ENCODE data around the gene KRT35.

DNA sequence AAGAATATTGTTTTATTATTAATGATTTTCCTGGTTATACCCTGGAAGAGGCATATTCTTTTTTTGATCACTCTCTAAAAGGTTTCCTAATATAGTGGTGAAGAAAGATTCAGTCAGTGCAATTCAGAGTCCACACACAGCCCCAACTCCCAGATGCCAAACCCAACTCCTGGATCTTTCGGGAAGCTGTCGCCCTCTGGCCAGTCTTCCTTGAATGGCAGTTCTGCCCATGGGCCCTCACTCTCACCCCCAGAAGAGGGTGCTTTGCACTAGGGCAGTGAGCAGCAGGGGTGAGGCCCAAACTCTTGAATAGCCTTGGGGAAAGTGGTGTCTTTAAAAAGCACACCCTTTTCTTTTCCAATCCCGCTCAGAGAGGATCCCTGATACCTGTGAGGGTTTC is 24.7 kb downstream of the KRT35 start:
- no peak for TF ChIP-seq EZH2 (IDR thresholded peaks at IDR 0.05; ENCODE audit: insufficient read depth, poor library complexity, severe bottlenecking)
- TF ChIP-seq EZH2phosphoT487 (IDR thresholded peaks at IDR 0.05; ENCODE audit: insufficient read depth, low read depth) = no peak
